ENCODE results near the gene TVP23C. TPM values are rescaled to one million over a fixed set of nuclear protein-coding genes. Genes with fewer than 3 reads are reported as not detected.

The TVP23C gene
- total and polyA plus RNA-seq, 2 experiments from 2014 or later: 10.4 to 31.7 TPM

DNA sequence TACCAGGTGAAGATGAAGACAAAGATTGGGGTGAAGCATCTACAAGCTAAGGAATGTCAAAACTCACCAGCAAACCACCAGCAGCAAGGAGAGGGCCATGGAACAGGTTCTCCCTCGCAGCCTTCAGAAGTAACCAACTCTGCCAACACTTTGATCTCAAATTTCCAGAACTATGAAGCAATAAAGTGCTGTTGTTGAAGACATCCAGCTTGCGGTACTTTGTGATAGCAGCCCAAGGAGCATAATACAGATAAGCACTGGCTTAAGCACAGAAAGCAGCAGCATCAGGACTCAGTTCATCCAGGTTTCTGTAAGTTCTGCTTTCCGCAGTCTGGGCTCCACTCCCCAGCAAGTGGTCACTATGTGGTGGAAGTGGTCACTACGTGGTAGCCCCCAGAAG lies 79.9 kb downstream of the TVP23C start:
- H3K36me3 ChIP-seq (ENCODE audit: insufficient read depth): peaks cover 6% of the 10 kb centered on the region; the same call in 1 of the 2 replicates
- TF ChIP-seq, protein P1, sequence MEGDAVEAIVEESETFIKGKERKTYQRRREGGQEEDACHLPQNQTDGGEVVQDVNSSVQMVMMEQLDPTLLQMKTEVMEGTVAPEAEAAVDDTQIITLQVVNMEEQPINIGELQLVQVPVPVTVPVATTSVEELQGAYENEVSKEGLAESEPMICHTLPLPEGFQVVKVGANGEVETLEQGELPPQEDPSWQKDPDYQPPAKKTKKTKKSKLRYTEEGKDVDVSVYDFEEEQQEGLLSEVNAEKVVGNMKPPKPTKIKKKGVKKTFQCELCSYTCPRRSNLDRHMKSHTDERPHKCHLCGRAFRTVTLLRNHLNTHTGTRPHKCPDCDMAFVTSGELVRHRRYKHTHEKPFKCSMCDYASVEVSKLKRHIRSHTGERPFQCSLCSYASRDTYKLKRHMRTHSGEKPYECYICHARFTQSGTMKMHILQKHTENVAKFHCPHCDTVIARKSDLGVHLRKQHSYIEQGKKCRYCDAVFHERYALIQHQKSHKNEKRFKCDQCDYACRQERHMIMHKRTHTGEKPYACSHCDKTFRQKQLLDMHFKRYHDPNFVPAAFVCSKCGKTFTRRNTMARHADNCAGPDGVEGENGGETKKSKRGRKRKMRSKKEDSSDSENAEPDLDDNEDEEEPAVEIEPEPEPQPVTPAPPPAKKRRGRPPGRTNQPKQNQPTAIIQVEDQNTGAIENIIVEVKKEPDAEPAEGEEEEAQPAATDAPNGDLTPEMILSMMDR (conservative IDR thresholded peaks at IDR 0.05; ENCODE audit: low read depth in 2 of 2): no peak
- TF ChIP-seq JUNB (IDR thresholded peaks at IDR 0.05; ENCODE audit: unreplicated experiment) (no peak), EZH2phosphoT487 (IDR thresholded peaks at IDR 0.05; ENCODE audit: unreplicated experiment) (no peak), REST (IDR thresholded peaks at IDR 0.05; ENCODE audit: unreplicated experiment) (no peak), EZH2 (IDR thresholded peaks at IDR 0.05; ENCODE audit: low read depth, unreplicated experiment) (no peak), ZNF331 (CRISPR knock-in tag; IDR thresholded peaks at IDR 0.05; ENCODE audit: low read depth) (no peak), ZNF114 (CRISPR knock-in tag; IDR thresholded peaks at IDR 0.05) (no peak), POLR2AphosphoS5 (IDR thresholded peaks at IDR 0.05; ENCODE audit: low read depth) (no peak), NANOG (IDR thresholded peaks at IDR 0.05; ENCODE audit: borderline replicate concordance) (no peak), STAT1 (IDR thresholded peaks at IDR 0.05; ENCODE audit: unreplicated experiment) (no peak), CREB1 (CRISPR knock-in tag; IDR thresholded peaks at IDR 0.05; ENCODE audit: low read depth) (no peak)
- TF ChIP-seq, protein P2, sequence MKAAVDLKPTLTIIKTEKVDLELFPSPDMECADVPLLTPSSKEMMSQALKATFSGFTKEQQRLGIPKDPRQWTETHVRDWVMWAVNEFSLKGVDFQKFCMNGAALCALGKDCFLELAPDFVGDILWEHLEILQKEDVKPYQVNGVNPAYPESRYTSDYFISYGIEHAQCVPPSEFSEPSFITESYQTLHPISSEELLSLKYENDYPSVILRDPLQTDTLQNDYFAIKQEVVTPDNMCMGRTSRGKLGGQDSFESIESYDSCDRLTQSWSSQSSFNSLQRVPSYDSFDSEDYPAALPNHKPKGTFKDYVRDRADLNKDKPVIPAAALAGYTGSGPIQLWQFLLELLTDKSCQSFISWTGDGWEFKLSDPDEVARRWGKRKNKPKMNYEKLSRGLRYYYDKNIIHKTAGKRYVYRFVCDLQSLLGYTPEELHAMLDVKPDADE (IDR thresholded peaks at IDR 0.05): no peak
- TF ChIP-seq, protein P3, sequence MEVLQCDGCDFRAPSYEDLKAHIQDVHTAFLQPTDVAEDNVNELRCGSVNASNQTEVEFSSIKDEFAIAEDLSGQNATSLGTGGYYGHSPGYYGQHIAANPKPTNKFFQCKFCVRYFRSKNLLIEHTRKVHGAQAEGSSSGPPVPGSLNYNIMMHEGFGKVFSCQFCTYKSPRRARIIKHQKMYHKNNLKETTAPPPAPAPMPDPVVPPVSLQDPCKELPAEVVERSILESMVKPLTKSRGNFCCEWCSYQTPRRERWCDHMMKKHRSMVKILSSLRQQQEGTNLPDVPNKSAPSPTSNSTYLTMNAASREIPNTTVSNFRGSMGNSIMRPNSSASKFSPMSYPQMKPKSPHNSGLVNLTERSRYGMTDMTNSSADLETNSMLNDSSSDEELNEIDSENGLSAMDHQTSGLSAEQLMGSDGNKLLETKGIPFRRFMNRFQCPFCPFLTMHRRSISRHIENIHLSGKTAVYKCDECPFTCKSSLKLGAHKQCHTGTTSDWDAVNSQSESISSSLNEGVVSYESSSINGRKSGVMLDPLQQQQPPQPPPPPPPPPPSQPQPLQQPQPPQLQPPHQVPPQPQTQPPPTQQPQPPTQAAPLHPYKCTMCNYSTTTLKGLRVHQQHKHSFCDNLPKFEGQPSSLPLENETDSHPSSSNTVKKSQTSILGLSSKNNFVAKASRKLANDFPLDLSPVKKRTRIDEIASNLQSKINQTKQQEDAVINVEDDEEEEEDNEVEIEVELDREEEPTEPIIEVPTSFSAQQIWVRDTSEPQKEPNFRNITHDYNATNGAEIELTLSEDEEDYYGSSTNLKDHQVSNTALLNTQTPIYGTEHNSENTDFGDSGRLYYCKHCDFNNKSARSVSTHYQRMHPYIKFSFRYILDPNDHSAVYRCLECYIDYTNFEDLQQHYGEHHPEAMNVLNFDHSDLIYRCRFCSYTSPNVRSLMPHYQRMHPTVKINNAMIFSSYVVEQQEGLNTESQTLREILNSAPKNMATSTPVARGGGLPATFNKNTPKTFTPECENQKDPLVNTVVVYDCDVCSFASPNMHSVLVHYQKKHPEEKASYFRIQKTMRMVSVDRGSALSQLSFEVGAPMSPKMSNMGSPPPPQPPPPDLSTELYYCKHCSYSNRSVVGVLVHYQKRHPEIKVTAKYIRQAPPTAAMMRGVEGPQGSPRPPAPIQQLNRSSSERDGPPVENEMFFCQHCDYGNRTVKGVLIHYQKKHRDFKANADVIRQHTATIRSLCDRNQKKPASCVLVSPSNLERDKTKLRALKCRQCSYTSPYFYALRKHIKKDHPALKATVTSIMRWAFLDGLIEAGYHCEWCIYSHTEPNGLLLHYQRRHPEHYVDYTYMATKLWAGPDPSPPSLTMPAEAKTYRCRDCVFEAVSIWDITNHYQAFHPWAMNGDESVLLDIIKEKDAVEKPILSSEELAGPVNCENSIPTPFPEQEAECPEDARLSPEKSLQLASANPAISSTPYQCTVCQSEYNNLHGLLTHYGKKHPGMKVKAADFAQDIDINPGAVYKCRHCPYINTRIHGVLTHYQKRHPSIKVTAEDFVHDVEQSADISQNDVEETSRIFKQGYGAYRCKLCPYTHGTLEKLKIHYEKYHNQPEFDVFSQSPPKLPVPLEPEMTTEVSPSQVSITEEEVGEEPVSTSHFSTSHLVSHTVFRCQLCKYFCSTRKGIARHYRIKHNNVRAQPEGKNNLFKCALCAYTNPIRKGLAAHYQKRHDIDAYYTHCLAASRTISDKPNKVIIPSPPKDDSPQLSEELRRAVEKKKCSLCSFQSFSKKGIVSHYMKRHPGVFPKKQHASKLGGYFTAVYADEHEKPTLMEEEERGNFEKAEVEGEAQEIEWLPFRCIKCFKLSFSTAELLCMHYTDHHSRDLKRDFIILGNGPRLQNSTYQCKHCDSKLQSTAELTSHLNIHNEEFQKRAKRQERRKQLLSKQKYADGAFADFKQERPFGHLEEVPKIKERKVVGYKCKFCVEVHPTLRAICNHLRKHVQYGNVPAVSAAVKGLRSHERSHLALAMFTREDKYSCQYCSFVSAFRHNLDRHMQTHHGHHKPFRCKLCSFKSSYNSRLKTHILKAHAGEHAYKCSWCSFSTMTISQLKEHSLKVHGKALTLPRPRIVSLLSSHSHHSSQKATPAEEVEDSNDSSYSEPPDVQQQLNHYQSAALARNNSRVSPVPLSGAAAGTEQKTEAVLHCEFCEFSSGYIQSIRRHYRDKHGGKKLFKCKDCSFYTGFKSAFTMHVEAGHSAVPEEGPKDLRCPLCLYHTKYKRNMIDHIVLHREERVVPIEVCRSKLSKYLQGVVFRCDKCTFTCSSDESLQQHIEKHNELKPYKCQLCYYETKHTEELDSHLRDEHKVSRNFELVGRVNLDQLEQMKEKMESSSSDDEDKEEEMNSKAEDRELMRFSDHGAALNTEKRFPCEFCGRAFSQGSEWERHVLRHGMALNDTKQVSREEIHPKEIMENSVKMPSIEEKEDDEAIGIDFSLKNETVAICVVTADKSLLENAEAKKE (CRISPR knock-in tag; IDR thresholded peaks at IDR 0.05): no peak

More for the DNA sequence above, 79.9 kb downstream of the TVP23C start:
- Histone ChIP-seq H3K4me3 (no peak overlapping the region), H3K4me1 (ENCODE audit: insufficient read depth) (peaks cover 6% of the 10 kb centered on the region; the same call in 1 of the 2 replicates), H3K4me2 (no peak overlapping the region), H3F3A (replicated peaks; ENCODE audit: low read depth) (no peaks in the 10 kb centered on the region), H3K27me3 (ENCODE audit: insufficient read depth) (no peaks in the 10 kb centered on the region), H3K9me2 (ENCODE audit: insufficient read depth) (no peaks in the 10 kb centered on the region), H2AFZ (no peak overlapping the region), H3K27ac (ENCODE audit: low read depth) (no peak overlapping the region), H4K20me1 (replicated peaks; ENCODE audit: insufficient read depth) (no peaks in the 10 kb centered on the region), H3K79me2 (replicated peaks; ENCODE audit: insufficient read depth) (no peaks in the 10 kb centered on the region; the same call in 1 of the 2 replicates)
- no peak for ATAC-seq
- H3K27ac Mint-ChIP-seq: no peak overlapping the region
- H3K4me3 Mint-ChIP-seq: no peak overlapping the region
- no peaks in the 10 kb centered on the region for H3K9me3 Mint-ChIP-seq
- H3K36me3 Mint-ChIP-seq (ENCODE audit: low read depth): peaks cover 24% of the 10 kb centered on the region
- H3K4me1 Mint-ChIP-seq: peaks cover 19% of the 10 kb centered on the region
- no peak for DNase-seq (ENCODE audit: low spot score)
- H3K27me3 Mint-ChIP-seq (ENCODE audit: insufficient read depth, low read depth, poor library complexity): peaks cover 10% of the 10 kb centered on the region
